Osteocyte (in vitro differentiated cells): ENCODE data around the gene CD52. TPM values are rescaled to one million over a fixed set of nuclear protein-coding genes. Genes with fewer than 3 reads are reported as not detected.
A peak's percentile ranks its signal among the peaks of the same experiment; 100 is the strongest.

Experiments
- DNase-seq: peaks from one replicate; pipeline ENCODE4 v3.0.0; 2021; ENCODE audit warnings: mixed read lengths; ENCODE audit not compliant: unreplicated experiment; ENCODE audit errors: extremely low spot score
- H3K27ac Mint-ChIP-seq: one replicate; pipeline ENCODE4 v1.8.0; 2021; ENCODE audit warnings: mild to moderate bottlenecking, mixed read lengths; ENCODE audit not compliant: unreplicated experiment
- H3K27me3 Mint-ChIP-seq: one replicate; pipeline ENCODE4 v1.8.0; 2021; ENCODE audit warnings: mixed read lengths; ENCODE audit not compliant: unreplicated experiment
- H3K36me3 Mint-ChIP-seq: one replicate; pipeline ENCODE4 v1.8.0; 2021; ENCODE audit warnings: mixed read lengths; ENCODE audit not compliant: unreplicated experiment
- H3K4me1 Mint-ChIP-seq: one replicate; pipeline ENCODE4 v1.8.0; 2021; ENCODE audit warnings: mixed read lengths; ENCODE audit not compliant: unreplicated experiment
- H3K4me3 Mint-ChIP-seq: one replicate; pipeline ENCODE4 v1.8.0; 2021; ENCODE audit warnings: mild to moderate bottlenecking, moderate library complexity, mixed read lengths; ENCODE audit not compliant: unreplicated experiment
- H3K9me3 Mint-ChIP-seq: one replicate; pipeline ENCODE4 v1.8.0; 2021; ENCODE audit warnings: mixed read lengths; ENCODE audit not compliant: unreplicated experiment
- CTCF ChIP-seq: fragments of 200-600 bp; sonication (generic); IDR thresholded peaks from 2 replicates; pipeline ENCODE4 v1.5.0; 2021; ENCODE audit warnings: antibody characterized with exemption, mild to moderate bottlenecking, moderate library complexity
- long read RNA-seq: library from polyadenylated mRNA; unstranded; transcript quantifications from one replicate; pipeline ENCODE4 v2.0.0, GENCODE V29; 2021
- total RNA-seq: library from RNA; stranded (reverse); gene quantifications from 2 replicates; pipeline ENCODE4 v1.2.1, GENCODE V29; 2021

CD52 gene, protein sequence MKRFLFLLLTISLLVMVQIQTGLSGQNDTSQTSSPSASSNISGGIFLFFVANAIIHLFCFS
- not detected in 2 replicates for total RNA-seq
- long read RNA-seq: 0 reads

DNA sequence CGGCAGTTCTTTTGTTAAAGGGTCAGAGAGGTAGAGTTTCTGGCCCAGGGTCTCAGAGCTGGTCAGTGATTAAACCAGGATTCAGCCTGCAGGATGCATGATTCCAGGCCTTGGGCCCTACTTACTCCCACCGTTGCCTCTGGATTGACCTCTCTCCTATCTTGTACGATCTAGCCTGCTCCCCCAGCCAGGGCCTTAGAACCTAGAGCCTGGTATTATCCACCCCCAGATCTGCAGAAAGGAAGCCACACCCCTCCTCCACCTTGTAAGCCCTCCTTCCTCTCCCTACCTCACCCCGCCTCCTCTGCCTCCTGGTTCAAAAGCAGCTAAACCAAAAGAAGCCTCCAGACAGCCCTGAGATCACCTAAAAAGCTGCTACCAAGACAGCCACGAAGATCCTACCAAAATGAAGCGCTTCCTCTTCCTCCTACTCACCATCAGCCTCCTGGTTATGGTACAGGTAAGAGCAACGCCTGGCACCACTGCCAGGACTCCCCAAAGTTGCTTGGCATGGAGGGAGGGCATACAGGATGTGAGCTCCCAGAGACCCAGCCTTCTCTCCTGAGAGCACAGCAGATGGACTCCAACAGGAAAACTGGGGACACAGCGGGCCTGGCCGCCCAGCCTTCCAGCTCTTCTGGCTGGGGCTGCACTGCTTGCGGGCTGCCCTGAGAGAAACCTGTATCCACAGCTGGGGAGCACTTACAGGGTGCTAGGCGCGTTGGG is at the start of gene CD52:
Gene CD52, plus strand, starts transcription at position 347 of the 726 bp plus-strand sequence. Its CDS starts 60 bp downstream, at position 407.
- H3K27ac Mint-ChIP-seq: no peak within 1 kb of the TSS
- peaks cover 6% of the 10 kb centered on the region for H3K4me1 Mint-ChIP-seq
- DNase-seq: no peak
- peaks cover 14% of the 10 kb centered on the region for H3K27me3 Mint-ChIP-seq
- H3K9me3 Mint-ChIP-seq: no peaks in the 10 kb centered on the region
- no peaks in the 10 kb centered on the region for H3K36me3 Mint-ChIP-seq
- H3K4me3 Mint-ChIP-seq: no peak within 1 kb of the TSS
- no peak for TF ChIP-seq CTCF

DNA sequence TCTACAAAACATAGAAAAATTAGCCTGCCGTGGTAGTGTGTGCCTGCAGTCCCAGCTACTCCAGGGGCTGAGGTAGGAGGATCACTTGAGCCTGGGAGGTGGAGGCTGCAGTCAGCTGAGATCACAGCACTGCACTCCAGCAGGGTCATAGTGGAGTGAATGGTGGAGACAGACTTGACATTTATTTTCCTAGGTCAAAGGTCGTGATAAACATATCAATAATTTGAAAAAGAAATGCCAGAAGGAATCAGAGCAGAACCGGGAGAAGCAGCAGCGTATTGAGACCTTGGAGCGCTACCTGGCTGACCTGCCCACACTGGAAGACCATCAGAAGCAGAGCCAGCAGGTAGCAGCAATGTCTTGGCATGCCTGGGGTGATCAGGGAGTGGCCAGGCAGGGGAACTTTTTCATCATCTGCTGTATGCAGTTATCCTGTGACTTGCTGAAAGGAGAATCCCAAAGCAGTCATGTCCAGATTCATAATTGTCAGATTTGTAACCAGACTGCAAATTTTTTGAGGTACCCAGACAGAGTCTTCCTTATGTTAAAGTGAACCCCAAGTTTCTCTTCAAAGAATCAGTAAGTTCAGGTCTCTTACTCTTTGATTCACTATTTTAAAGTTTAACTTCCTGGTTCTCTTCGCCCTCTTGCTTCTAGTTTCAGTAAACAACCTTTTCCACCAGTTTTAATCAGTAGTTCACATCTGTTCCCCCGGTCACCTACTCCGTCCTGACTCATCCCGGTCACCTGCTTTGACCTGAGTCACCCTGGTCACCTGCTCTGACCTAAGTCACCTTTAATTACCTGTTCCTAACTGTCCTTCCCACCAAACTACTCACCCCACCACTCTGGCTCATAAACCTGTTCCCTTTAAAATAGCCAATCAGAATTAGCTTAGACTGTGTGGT is 49.2 kb upstream of the CD52 start:
- Mint-ChIP-seq H3K4me1 (no peaks in the 10 kb centered on the region), H3K4me3 (no peak overlapping the region), H3K27ac (no peak overlapping the region), H3K27me3 (no peaks in the 10 kb centered on the region), H3K36me3 (peaks cover 46% of the 10 kb centered on the region), H3K9me3 (peaks cover 5% of the 10 kb centered on the region)
- DNase-seq: no peak
- TF ChIP-seq CTCF: no peak

- Mint-ChIP-seq H3K27me3 (no peaks in the 10 kb centered on the region), H3K9me3 (peaks cover 5% of the 10 kb centered on the region), H3K4me1 (no peaks in the 10 kb centered on the region), H3K36me3 (peaks cover 40% of the 10 kb centered on the region), H3K4me3 (no peak overlapping the region), H3K27ac (no peak overlapping the region)
- no peak for DNase-seq
- no peak for TF ChIP-seq CTCF
Measured at GRCh38 chr1:26269198-26269550, 48.6 kb upstream of the CD52 start.

DNA sequence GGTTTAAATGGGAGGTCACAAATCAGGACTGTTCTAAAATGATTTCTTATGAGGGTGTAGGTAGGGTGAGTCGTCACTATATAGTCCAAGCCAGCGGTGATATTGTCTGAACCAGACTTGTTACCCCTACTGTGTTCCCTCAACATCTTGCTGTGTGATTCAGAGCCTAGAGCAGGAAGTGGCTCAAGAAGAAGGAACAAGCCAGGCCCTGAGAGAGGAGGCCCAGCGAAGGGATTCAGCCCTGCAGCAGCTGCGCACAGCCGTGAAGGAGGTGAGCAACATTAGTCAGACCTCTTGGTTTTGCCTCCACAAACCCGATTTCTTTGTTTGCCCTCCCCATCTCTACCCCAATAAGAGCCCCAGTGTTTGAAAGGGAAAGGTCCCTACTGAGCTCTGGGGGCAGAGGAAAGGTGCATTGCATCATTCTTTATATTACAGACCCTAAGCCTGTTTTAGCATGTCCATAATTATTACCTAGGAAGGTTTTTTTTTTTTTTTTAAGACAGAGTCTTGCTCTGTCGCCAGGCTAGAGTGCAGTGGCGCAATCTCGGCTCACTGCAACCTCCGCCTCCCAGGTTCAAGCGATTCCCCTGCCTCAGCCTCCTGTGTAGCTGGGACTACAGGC is 42.8 kb upstream of the CD52 start:
- no peak overlapping the region for H3K4me3 Mint-ChIP-seq

More for the DNA sequence above, 42.8 kb upstream of the CD52 start:
- Mint-ChIP-seq H3K27ac (peak overlapping the region; percentile 70), H3K4me1 (peaks cover 49% of the 10 kb centered on the region), H3K9me3 (no peaks in the 10 kb centered on the region), H3K27me3 (no peaks in the 10 kb centered on the region), H3K36me3 (peaks cover 12% of the 10 kb centered on the region)
- no peak for TF ChIP-seq CTCF
- DNase-seq: no peak
